GM23338 (cell line): Measurements from ENCODE around the gene GPHA2. TPM values are rescaled to one million over a fixed set of nuclear protein-coding genes. Genes with fewer than 3 reads are reported as not detected.

ENCODE experiments used
- CREB1 ChIP-seq: fragments of 250-450 bp; sonication (Bioruptor Pico); IDR thresholded peaks from 2 replicates; pipeline ENCODE4 v1.5.0; 2020; ENCODE audit warnings: low read depth, mild to moderate bottlenecking, moderate library complexity
- EZH2phosphoT487 ChIP-seq: fragments of 200-600 bp; sonication (generic); IDR thresholded peaks from one replicate; pipeline ENCODE4 v1.8.1; 2018; ENCODE audit warnings: antibody characterized with exemption; ENCODE audit not compliant: unreplicated experiment
- JUNB ChIP-seq: IDR thresholded peaks from one replicate; pipeline ENCODE4 v1.6.1; 2016; ENCODE audit warnings: antibody characterized with exemption; ENCODE audit not compliant: unreplicated experiment
- NANOG ChIP-seq: IDR thresholded peaks from 2 replicates; pipeline ENCODE4 v1.6.1; 2016; ENCODE audit warnings: antibody characterized with exemption, borderline replicate concordance
- STAT1 ChIP-seq: IDR thresholded peaks from one replicate; pipeline ENCODE4 v1.6.1; 2016; ENCODE audit warnings: antibody characterized with exemption; ENCODE audit not compliant: unreplicated experiment
- ZNF114 ChIP-seq: fragments of 250-450 bp; sonication (Bioruptor Pico); IDR thresholded peaks from 2 replicates; pipeline ENCODE4 v1.5.0; 2020; ENCODE audit warnings: mild to moderate bottlenecking, moderate library complexity
- ZNF331 ChIP-seq: fragments of 250-450 bp; sonication (Bioruptor Pico); IDR thresholded peaks from 2 replicates; pipeline ENCODE4 v1.5.0; 2020; ENCODE audit warnings: low read depth, mild to moderate bottlenecking, moderate library complexity
- polyA plus RNA-seq: library from polyadenylated mRNA; unstranded; fragments of >200 nt; fragmentation: Nextera tagmentation; extraction: Ambion mirVana; gene quantifications from 2 replicates; pipeline ENCODE4 v1.2.1, GENCODE V29; 2016
- total RNA-seq: library from RNA; depleted of rRNA; stranded (reverse); fragments of >200 nt; shearing (Covaris generic); gene quantifications from 2 replicates; pipeline ENCODE4 v1.2.3, GENCODE V29; 2014
- TF ChIP-seq, protein P1 (sequence below): fragments of 250-450 bp; sonication (Bioruptor Pico); IDR thresholded peaks from 2 replicates; pipeline ENCODE4 v1.5.0; 2020; ENCODE audit warnings: mild to moderate bottlenecking, moderate library complexity
- TF ChIP-seq, protein P2 (sequence below), 2 experiments: fragments of 200-600 bp in 1 of 2; sonication (generic) in 1 of 2; conservative IDR thresholded peaks; 2 replicates each; pipeline versions ENCODE4 v1.5.1 to v1.6.1; 2016 to 2017; ENCODE audit warnings: antibody characterized with exemption in 2 of 2, low read depth in 2 of 2, mild to moderate bottlenecking in 2 of 2, moderate library complexity in 1 of 2
- TF ChIP-seq, protein P3 (sequence below): IDR thresholded peaks from 2 replicates; pipeline ENCODE4 v1.6.1; 2016; ENCODE audit warnings: antibody characterized with exemption
- TF ChIP-seq, protein P4 (sequence below): IDR thresholded peaks from one replicate; pipeline ENCODE4 v1.6.1; 2018; ENCODE audit warnings: antibody characterized with exemption; ENCODE audit not compliant: unreplicated experiment

GPHA2 gene
- total and polyA plus RNA-seq, 2 experiments from 2014 or later: 0.83 to 1.8 TPM

- TF ChIP-seq, protein P1, sequence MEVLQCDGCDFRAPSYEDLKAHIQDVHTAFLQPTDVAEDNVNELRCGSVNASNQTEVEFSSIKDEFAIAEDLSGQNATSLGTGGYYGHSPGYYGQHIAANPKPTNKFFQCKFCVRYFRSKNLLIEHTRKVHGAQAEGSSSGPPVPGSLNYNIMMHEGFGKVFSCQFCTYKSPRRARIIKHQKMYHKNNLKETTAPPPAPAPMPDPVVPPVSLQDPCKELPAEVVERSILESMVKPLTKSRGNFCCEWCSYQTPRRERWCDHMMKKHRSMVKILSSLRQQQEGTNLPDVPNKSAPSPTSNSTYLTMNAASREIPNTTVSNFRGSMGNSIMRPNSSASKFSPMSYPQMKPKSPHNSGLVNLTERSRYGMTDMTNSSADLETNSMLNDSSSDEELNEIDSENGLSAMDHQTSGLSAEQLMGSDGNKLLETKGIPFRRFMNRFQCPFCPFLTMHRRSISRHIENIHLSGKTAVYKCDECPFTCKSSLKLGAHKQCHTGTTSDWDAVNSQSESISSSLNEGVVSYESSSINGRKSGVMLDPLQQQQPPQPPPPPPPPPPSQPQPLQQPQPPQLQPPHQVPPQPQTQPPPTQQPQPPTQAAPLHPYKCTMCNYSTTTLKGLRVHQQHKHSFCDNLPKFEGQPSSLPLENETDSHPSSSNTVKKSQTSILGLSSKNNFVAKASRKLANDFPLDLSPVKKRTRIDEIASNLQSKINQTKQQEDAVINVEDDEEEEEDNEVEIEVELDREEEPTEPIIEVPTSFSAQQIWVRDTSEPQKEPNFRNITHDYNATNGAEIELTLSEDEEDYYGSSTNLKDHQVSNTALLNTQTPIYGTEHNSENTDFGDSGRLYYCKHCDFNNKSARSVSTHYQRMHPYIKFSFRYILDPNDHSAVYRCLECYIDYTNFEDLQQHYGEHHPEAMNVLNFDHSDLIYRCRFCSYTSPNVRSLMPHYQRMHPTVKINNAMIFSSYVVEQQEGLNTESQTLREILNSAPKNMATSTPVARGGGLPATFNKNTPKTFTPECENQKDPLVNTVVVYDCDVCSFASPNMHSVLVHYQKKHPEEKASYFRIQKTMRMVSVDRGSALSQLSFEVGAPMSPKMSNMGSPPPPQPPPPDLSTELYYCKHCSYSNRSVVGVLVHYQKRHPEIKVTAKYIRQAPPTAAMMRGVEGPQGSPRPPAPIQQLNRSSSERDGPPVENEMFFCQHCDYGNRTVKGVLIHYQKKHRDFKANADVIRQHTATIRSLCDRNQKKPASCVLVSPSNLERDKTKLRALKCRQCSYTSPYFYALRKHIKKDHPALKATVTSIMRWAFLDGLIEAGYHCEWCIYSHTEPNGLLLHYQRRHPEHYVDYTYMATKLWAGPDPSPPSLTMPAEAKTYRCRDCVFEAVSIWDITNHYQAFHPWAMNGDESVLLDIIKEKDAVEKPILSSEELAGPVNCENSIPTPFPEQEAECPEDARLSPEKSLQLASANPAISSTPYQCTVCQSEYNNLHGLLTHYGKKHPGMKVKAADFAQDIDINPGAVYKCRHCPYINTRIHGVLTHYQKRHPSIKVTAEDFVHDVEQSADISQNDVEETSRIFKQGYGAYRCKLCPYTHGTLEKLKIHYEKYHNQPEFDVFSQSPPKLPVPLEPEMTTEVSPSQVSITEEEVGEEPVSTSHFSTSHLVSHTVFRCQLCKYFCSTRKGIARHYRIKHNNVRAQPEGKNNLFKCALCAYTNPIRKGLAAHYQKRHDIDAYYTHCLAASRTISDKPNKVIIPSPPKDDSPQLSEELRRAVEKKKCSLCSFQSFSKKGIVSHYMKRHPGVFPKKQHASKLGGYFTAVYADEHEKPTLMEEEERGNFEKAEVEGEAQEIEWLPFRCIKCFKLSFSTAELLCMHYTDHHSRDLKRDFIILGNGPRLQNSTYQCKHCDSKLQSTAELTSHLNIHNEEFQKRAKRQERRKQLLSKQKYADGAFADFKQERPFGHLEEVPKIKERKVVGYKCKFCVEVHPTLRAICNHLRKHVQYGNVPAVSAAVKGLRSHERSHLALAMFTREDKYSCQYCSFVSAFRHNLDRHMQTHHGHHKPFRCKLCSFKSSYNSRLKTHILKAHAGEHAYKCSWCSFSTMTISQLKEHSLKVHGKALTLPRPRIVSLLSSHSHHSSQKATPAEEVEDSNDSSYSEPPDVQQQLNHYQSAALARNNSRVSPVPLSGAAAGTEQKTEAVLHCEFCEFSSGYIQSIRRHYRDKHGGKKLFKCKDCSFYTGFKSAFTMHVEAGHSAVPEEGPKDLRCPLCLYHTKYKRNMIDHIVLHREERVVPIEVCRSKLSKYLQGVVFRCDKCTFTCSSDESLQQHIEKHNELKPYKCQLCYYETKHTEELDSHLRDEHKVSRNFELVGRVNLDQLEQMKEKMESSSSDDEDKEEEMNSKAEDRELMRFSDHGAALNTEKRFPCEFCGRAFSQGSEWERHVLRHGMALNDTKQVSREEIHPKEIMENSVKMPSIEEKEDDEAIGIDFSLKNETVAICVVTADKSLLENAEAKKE (CRISPR knock-in tag): no peak
- TF ChIP-seq, protein P2, sequence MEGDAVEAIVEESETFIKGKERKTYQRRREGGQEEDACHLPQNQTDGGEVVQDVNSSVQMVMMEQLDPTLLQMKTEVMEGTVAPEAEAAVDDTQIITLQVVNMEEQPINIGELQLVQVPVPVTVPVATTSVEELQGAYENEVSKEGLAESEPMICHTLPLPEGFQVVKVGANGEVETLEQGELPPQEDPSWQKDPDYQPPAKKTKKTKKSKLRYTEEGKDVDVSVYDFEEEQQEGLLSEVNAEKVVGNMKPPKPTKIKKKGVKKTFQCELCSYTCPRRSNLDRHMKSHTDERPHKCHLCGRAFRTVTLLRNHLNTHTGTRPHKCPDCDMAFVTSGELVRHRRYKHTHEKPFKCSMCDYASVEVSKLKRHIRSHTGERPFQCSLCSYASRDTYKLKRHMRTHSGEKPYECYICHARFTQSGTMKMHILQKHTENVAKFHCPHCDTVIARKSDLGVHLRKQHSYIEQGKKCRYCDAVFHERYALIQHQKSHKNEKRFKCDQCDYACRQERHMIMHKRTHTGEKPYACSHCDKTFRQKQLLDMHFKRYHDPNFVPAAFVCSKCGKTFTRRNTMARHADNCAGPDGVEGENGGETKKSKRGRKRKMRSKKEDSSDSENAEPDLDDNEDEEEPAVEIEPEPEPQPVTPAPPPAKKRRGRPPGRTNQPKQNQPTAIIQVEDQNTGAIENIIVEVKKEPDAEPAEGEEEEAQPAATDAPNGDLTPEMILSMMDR (conservative IDR thresholded peaks at IDR 0.05; ENCODE audit: low read depth in 2 of 2): no peak
- TF ChIP-seq ZNF331 (CRISPR knock-in tag) (no peak), STAT1 (no peak), CREB1 (CRISPR knock-in tag) (no peak), EZH2phosphoT487 (no peak), ZNF114 (CRISPR knock-in tag) (no peak), JUNB (no peak), NANOG (no peak)
- TF ChIP-seq, protein P3, sequence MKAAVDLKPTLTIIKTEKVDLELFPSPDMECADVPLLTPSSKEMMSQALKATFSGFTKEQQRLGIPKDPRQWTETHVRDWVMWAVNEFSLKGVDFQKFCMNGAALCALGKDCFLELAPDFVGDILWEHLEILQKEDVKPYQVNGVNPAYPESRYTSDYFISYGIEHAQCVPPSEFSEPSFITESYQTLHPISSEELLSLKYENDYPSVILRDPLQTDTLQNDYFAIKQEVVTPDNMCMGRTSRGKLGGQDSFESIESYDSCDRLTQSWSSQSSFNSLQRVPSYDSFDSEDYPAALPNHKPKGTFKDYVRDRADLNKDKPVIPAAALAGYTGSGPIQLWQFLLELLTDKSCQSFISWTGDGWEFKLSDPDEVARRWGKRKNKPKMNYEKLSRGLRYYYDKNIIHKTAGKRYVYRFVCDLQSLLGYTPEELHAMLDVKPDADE: no peak
- TF ChIP-seq, protein P4, sequence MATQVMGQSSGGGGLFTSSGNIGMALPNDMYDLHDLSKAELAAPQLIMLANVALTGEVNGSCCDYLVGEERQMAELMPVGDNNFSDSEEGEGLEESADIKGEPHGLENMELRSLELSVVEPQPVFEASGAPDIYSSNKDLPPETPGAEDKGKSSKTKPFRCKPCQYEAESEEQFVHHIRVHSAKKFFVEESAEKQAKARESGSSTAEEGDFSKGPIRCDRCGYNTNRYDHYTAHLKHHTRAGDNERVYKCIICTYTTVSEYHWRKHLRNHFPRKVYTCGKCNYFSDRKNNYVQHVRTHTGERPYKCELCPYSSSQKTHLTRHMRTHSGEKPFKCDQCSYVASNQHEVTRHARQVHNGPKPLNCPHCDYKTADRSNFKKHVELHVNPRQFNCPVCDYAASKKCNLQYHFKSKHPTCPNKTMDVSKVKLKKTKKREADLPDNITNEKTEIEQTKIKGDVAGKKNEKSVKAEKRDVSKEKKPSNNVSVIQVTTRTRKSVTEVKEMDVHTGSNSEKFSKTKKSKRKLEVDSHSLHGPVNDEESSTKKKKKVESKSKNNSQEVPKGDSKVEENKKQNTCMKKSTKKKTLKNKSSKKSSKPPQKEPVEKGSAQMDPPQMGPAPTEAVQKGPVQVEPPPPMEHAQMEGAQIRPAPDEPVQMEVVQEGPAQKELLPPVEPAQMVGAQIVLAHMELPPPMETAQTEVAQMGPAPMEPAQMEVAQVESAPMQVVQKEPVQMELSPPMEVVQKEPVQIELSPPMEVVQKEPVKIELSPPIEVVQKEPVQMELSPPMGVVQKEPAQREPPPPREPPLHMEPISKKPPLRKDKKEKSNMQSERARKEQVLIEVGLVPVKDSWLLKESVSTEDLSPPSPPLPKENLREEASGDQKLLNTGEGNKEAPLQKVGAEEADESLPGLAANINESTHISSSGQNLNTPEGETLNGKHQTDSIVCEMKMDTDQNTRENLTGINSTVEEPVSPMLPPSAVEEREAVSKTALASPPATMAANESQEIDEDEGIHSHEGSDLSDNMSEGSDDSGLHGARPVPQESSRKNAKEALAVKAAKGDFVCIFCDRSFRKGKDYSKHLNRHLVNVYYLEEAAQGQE: no peak
These were observed 4.4 kb downstream of the GPHA2 start (continued) for GRCh38 chr11:64931290-64931689.
